MV-4-11 (cell line): Measurements from ENCODE around the gene LRR1.
"Not testable (repeated sequence)": the region's sequence is repeated elsewhere in the genome, so short reads cannot be mapped to it uniquely, and the experiment has no call there.

ENCODE experiments used
- DNase-seq: peaks from one replicate; lab custom pipeline; 2025; lab: John Stamatoyannopoulos, UW

LRR1 gene, protein sequence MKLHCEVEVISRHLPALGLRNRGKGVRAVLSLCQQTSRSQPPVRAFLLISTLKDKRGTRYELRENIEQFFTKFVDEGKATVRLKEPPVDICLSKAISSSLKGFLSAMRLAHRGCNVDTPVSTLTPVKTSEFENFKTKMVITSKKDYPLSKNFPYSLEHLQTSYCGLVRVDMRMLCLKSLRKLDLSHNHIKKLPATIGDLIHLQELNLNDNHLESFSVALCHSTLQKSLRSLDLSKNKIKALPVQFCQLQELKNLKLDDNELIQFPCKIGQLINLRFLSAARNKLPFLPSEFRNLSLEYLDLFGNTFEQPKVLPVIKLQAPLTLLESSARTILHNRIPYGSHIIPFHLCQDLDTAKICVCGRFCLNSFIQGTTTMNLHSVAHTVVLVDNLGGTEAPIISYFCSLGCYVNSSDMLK

DNA sequence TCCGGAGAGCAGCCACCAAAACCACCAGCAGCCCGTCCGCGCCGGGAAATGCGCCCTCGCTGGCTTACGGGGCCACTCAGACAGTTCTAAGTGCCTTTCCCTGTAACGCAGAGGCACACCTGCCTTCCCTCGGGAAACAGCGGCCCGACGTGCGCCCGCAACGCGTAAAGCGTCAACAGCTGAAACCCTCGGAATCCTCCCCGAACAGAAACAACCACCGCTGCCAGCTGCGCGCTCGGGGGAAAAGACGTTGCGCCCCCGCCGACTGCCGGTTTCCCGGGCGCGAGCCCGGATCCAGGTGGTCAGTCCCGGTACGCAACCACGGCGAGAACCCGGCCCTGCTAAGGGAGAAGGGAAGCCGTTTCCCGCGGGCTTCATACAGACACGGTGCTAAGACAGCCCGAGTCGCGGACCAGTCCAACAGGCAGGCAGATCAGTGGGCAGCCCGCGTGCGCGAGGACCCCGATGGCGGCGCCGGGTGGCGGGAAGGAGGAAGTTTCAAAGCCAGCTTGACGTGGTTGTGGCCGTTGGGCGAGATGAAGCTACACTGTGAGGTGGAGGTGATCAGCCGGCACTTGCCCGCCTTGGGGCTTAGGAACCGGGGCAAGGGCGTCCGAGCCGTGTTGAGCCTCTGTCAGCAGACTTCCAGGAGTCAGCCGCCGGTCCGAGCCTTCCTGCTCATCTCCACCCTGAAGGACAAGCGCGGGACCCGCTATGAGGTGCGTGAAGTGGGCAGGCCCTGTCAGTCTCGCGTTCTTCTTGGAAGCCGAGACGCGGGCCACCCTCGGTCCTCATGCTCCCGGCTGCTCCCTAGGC is at the start of gene LRR1:
Gene LRR1, plus strand, starts transcription at position 456 of the 816 bp plus-strand sequence. Its CDS starts 81 bp downstream, at position 537.
- DNase-seq = peak; percentile 83

DNA sequence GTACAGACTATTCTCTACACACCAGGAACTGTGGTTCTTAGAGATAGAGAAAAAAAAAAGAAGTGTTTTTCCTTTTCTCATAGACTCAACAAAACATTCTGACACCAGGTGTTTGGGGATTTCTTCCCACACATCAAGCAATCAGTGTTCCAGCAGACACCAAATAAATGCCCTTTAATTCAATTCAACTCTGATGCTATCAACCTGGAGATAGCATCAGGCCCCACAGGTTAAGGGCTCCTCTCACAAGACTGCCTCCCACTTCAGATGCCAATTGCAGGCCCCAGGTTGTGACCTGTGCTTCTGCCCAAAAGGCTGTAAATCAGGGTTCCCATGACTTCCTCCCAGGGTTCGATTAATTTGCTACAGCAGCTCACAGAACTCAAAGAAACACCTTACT is 49.3 kb upstream of the LRR1 start:
- DNase-seq = no peak

DNA sequence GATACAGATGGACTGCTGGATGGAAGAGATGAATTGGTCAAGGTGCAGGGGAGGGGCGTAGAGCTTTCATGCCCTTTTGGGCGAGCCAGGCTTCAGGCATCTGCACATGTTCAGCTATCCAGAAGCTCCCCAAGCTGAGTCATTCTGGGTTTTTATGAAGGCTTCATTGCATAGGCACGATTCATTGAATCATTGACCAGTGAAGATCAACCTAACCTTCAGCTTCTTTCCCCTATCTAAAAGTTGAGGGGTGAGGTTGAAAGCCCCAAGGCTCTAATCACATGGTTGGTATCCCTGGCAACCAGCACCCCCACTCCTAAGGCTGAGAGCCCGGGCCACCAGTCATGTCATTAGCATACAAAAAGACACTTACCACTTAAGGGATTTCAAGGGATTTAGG is 48.9 kb upstream of the LRR1 start:
- no peak for DNase-seq

DNA sequence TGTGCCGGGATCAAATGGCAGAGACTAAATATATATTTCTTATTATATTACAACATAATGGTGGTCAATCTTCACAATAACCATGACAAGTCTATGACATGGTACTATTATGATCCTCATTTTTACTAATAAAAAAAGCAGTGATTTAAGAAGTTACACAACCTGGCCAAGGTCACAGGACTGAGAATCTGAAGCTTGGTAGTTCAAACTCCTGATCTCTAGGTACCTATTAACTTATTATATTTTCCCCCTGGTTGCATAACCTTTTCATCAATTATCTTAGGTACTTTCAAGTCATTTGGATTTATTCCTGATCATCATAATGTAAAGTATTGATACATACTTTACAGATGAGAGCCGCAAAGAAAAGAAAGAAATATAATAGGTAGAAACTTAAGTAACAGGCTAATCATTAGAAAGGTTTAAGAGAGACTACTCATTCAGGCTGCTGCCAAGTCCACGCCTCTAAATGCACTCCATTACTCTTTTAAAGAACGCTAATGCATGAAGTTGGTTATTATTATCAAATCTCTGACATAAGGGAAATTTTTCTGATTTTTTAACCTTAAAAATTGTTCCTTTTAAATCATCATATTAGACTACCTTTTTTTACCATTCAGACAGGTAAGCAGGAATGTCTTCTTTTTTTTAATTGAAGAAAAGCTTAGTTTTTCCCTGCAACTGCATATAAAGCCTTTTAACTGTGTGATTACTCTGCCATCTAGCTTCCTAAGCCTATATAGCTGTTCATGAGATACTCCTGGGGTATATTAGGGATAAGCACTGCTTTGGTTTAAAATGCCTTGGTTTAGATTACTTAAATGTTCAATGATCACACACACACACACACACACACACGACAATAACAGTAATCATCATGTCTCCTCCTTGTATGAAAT is 48.2 kb upstream of the LRR1 start:
- no peak for DNase-seq

DNA sequence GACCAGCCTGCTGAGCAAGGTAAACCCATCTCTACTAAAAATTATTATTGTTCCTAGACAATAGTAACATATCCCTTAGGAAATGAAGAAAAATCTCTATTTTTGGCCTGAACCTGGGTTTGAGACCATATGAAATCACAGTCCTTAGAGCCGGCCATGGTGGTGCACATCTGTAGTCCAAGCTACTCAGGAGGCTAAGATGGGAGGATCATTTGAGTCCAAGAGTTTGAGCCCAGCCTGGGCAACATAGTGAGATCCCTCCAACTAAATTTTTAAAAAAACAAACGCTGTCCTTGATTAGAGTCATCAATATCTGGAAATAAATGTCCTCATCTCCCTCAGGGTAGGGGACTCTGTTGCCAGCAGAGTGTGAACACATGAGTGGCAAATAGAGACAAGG is 47.2 kb upstream of the LRR1 start:
- no peak for DNase-seq

DNA sequence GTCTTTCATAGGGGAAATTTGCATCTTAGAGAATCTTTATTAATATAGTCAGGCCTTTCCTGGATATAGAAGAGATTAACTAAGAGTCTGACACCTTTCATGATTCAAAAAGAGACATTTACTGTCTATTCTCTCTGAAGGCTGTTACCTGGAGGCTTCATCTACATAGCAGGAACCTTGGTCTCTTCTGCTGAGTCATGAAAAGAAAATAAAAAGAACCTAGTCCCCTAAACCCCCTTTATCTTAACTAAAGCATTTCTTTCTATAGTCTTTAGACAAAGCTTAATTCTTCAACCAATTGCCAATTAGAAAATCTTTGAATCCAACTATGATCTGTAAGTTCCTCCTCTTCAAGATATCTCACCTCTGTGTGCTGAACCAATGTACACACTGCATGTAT is 45.6 kb upstream of the LRR1 start:
- DNase-seq = no peak

DNA sequence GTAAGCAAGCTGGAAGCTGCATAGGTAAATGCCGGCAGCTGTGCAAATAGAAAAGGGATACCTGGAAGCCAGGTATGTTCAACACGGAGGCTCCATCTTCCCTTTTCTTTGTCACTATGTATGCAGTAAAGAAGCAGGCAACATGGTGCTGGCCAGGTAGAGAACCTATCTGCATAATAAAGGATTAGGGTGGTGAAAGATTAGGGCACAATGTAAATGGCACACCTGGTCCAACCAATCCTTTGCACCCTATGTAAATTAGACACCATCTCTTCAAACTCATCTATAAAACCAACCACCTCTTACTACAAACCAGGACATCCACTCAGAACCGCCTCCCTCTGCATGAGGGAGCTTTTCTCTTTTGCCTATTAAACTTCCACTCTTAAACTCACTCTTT is 44.8 kb upstream of the LRR1 start:
- no peak for DNase-seq

DNA sequence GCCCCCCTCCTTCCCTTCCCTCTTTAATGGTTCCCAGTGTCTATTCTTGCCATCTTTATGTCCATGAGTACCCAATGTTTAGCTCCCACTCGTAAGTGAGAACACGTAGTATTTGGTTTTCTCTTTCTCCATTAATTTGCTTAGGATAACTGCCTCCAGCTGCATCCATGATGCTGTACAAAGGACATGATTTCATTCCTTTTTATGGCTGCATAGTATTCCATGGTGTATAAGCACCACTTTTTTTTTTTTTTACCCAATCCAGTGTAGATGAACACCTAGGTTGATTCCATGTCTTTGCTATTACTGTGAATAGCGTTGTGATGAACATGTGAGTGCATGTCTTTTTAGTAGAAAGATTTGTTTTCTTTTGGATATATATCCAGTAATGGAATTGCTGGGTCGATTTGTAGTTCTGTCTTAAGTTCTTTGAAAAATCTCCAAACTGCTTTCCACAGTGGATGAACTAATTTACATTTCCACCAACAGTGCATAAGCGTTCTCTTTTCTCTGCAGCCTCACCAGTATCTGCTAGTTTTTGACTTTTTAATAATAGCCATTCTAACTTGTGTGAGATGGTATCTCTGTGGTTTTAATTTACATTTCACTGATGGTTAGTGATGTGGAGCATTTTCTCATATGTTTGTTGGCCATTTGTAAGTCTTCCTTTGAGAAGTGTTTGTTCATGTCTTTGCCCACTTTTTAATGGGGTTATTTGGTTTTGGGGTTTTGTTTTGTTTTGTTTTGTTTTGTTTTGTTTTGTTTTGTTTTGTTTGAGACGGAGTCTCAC is 38.6 kb upstream of the LRR1 start:
- DNase-seq = no peak

DNA sequence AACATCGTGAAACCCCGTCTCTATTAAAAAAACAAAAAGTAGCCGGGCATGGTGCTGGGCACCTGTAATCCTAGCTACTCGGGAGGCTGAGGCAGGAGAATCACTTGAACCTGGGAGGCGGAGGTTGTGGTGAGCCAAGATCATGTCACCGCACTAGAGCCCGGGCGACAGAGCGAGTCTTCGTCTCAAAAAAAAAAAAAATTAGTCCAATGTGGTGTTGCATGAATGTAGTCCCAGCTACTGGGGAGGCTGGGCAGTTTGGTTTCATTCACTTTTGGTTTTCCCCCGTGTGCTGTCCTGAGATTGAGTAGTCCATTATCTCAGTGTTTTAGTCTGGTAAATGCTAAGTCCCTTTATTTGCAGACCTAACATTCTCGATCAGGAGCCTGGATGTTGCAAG is 32.0 kb upstream of the LRR1 start:
- no peak for DNase-seq

DNA sequence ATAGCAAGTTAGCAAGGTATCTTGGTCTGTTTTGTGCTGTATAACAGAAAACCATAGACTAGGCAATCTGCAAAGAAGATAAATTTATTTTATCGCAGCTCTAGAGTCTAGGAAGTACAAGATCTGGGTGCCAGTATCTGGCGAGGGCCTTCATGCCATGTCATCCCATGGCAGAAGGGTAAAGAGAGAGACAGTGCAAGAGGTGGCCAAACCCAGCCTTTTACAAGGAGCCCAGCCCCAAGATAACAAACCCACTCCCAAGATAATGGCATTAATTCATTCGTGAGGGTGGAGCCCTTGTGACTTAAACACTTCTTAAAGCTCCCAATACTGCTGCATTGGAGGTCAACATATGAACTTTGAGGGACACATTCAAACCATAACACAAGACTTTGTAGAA is 29.5 kb upstream of the LRR1 start:
- no peak for DNase-seq

DNA sequence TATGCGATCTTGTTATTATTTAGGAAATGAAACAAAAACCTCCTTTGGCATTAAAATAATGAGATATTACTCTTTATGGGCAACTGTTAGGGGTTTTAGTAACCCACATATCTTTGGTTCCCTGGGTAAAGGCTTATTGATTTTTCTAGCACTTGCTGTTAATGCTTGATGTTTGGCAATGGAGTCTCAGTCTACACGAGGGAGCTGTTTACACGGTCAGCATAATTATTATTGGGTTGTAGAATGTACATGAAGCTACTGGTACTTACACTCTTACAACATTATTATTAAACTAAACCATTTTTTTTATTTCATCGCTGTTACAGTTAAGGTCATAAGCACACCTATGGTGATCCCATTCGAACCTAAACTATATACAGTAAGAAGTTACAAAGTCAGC is 24.7 kb upstream of the LRR1 start:
- DNase-seq = no peak

DNA sequence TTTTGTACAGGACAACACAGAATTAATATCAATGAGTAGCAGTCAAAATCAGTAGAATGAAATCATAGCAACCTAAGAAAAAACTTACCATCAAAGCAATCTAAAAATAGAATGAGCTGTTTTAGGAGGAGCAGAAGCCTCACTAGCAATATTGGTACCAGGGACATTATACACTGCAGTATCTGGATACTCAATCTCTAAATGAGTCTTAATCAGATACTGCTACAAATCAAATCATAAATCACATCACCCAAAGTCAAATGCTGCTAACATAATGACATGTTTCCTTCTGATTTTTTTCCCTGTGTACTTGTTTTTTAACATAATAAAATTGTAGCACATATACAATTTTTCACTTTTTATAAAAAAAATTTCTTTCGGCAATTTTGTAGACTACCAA is 20.6 kb upstream of the LRR1 start:
- no peak for DNase-seq

DNA sequence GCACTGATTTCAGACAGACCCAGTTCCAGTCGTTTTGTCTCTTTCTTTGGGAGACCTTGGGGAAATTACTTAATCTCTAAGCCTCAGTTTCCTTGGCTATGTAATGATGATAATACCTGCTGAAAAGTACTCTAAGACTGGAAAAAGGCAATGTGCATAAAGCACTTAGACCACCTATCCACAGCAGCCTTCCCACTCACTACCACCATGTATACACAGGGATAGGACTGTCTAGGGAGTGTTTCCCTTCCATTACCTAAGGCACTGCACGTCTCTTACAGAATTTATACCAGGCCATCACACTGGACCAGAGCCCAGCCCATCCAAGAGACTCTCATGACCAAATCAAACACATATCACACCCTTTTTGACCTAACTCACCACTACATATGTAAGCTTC is 18.9 kb upstream of the LRR1 start:
- DNase-seq = no peak

DNA sequence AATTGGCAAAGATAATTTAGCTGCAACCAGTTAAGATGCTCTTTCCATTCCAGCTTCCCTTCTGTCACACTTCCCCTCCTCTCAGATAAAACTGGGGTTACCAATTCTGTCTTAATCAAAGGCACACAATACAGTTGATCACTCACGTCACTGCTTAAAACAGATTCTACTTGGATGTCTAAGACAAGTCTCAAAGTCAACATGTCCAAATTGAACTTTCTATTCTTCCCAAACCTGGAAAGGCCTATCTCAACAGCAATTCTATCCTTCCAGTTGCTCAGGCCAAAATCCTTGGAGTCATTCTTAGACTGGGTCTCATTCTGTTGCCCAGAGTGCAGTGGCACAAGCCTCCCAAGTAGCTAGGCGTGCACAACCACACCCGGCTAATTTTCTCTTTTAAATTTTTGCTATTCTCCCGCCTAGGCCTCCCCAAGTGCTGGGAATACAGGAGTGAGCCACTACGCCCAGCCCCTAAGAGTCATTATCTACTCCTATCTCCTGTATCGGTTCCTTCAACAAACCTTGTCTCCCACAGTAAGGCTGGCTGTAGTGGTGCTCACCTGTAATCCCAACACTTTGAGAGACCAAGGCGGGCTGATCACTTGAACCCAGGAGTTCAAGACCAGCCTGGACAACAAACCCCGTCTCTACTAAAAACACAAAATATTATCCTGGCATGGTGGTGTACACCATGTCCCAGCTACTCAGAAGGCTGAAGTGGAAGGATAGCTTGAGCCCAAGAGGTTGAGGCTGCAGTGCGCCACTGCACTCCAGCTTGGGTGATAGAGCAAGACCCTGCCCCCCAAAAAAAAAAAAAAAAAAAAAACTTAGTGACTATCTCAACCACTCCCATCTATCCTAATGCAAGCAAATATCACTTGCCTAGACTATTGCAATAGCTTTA is 17.3 kb upstream of the LRR1 start:
- peak; percentile 22 for DNase-seq

DNA sequence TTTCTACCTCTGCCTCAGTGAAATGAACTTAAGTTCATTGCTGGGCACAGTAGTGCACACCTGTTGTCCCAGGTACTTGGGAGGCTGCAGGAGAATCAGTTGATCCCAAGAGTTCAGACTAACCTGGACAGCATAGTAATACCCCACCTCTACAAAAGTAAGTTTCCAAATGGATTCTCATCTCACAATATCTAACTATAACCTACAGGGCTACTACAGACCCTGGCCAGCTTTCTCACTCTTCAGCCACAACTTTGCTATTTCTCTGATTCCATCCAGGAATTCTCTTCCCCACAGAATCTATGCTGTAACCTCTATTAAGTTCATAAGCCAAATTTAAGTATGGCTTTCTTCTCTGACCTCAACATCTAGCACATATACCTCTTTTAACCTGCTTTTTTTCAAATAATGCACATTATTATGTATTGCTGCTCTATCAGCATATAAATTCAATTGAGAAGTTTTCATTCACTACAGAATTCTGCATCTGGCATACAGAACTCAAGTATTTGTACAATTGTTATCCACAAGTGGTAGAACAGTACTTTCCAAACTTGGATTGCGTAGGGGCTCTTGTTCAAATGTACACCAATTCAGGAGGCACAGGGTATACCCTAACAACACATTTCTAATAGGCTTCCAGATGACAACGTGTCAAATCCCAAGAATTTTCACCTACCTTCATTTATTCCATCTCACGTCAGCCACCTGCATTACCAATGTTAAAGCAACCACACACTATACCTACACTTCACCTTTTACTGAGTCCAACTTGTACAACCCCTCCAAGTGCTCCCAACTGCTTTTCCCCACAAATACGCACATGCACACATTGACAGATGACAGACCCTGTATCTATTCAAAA is 16.4 kb upstream of the LRR1 start:
- DNase-seq = peak; percentile 14

DNA sequence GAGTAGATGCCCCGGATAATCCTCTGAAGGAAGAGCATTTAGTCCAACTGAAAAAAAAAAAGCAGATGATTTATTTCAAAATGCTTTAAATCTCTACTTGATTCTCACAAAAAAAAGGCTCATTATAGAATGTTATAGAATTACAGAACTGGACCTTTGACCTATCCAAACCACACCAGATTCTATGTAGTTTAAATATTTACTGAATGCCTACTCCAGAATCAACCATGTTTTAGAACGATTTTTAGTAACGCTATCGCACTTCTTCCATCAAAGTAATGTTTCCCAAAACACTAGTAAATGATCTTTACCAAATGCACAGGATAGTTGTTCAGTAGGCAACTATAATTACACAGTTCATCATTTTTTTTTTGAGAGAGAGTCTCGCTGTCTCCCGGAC is 15.1 kb upstream of the LRR1 start:
- DNase-seq = no peak

DNA sequence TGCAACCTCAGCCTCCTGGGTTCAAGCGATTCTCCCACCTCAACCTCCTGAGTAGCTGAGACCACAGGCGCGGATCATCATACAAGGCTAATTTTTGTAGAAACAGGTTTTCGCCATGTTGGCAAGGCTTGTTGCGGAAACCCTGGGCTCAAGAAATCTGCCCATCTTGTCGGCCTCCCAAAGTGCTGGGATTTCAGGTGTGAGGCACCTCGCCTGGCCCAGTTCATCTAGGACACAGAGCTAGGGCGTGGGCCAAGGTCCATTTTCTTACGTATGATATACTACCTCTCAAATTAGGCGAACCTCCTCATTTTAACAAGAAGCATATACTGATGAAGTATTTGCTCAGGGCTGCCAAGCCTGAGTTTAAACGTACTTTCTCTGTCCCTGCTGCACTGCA is 14.7 kb upstream of the LRR1 start:
- no peak for DNase-seq

DNA sequence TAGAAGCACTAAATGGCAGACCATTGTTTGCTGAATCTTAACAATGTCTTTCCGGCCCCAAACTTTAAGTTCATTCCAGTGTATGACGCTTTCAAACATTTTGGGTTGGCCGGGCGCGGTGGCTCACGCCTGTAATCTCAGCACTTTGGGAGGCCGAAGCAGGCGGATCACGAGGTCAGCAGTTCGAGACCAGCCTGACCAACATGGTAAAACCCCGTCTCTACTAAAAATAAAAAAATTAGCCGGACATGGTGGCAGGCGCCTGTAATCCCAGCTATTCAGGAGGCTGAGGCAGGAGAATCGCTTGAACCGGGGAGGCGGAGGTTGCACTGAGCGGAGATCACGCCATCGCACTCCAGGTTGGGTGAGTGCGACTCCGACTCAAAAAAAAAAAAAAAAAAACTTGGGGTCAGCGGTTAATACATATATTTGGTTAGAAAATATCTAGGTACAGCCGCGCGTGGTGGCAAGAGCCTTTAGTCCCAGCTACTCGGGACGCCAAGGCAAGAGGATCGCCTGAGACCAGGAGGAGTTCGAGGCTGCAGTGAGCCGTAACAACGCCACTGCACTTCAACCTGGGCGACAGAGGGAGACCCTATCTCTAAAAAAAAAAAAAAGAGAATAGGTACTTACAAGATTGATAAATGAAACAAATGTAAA is 13.6 kb upstream of the LRR1 start:
- DNase-seq = not testable (repeated sequence)
